ENCODE results near the gene SLIT3.
A peak's percentile ranks its signal among the peaks of the same experiment; 100 is the strongest.

The SLIT3 gene

GRCh38 chr5:168734119-168734518 lies 566.8 kb downstream of the SLIT3 start:
- DNase-seq (ENCODE audit: extremely low read depth in 1 of 2, low read depth in 1 of 2): no peak

- no peak for DNase-seq (ENCODE audit: extremely low read depth in 1 of 2, low read depth in 1 of 2)
These were observed 572.3 kb downstream of the SLIT3 start for GRCh38 chr5:168728546-168729211.

- no peak for DNase-seq (ENCODE audit: extremely low read depth in 1 of 2, low read depth in 1 of 2)
These were observed 573.4 kb downstream of the SLIT3 start for GRCh38 chr5:168727547-168727946.

GRCh38 chr5:168726342-168726741 lies 574.6 kb downstream of the SLIT3 start:
- DNase-seq (ENCODE audit: extremely low read depth in 1 of 2, low read depth in 1 of 2): no peak

- no peak for DNase-seq (ENCODE audit: extremely low read depth in 1 of 2, low read depth in 1 of 2)
These were observed 576.7 kb downstream of the SLIT3 start for GRCh38 chr5:168724227-168724626.

GRCh38 chr5:168723037-168723436 lies 577.9 kb downstream of the SLIT3 start:
- DNase-seq (ENCODE audit: extremely low read depth in 1 of 2, low read depth in 1 of 2): no peak

GRCh38 chr5:168721966-168722365 lies 579.0 kb downstream of the SLIT3 start:
- DNase-seq (ENCODE audit: extremely low read depth in 1 of 2, low read depth in 1 of 2): no peak

- DNase-seq (ENCODE audit: extremely low read depth in 1 of 2, low read depth in 1 of 2): no peak
These were observed 579.8 kb downstream of the SLIT3 start for GRCh38 chr5:168721002-168721753.

GRCh38 chr5:168720575-168720974 lies 580.4 kb downstream of the SLIT3 start:
- DNase-seq (ENCODE audit: extremely low read depth in 1 of 2, low read depth in 1 of 2): no peak

- no peak for DNase-seq (ENCODE audit: extremely low read depth in 1 of 2, low read depth in 1 of 2)
These were observed 586.9 kb downstream of the SLIT3 start for GRCh38 chr5:168714046-168714445.

- DNase-seq (ENCODE audit: extremely low read depth in 1 of 2, low read depth in 1 of 2): no peak
These were observed 587.9 kb downstream of the SLIT3 start for GRCh38 chr5:168713051-168713450.

GRCh38 chr5:168712280-168712924 lies 588.5 kb downstream of the SLIT3 start:
- DNase-seq (ENCODE audit: extremely low read depth in 1 of 2, low read depth in 1 of 2): no peak

GRCh38 chr5:168710706-168711105 lies 590.2 kb downstream of the SLIT3 start:
- no peak for DNase-seq (ENCODE audit: extremely low read depth in 1 of 2, low read depth in 1 of 2)

GRCh38 chr5:168707716-168708695 lies 592.9 kb downstream of the SLIT3 start:
- DNase-seq (ENCODE audit: extremely low read depth in 1 of 2, low read depth in 1 of 2): no peak

- DNase-seq (ENCODE audit: extremely low read depth in 1 of 2, low read depth in 1 of 2): peak in 1 of 2 donors; percentile 4
These were observed 594.3 kb downstream of the SLIT3 start for GRCh38 chr5:168706655-168707069.

GRCh38 chr5:168705321-168705720 lies 595.6 kb downstream of the SLIT3 start:
- DNase-seq (ENCODE audit: extremely low read depth in 1 of 2, low read depth in 1 of 2): no peak

GRCh38 chr5:168702511-168702910 lies 598.4 kb downstream of the SLIT3 start:
- DNase-seq (ENCODE audit: extremely low read depth in 1 of 2, low read depth in 1 of 2): no peak

- DNase-seq (ENCODE audit: extremely low read depth in 1 of 2, low read depth in 1 of 2): no peak
These were observed 599.3 kb downstream of the SLIT3 start for GRCh38 chr5:168701641-168702040.

GRCh38 chr5:168699002-168699401 lies 601.9 kb downstream of the SLIT3 start:
- DNase-seq (ENCODE audit: extremely low read depth in 1 of 2, low read depth in 1 of 2): no peak

GRCh38 chr5:168697034-168697720 lies 603.8 kb downstream of the SLIT3 start:
- DNase-seq (ENCODE audit: extremely low read depth in 1 of 2, low read depth in 1 of 2): no peak
